Heart right ventricle (tissue), 16 donors: ENCODE results near the gene AHCY. TPM values are rescaled to one million over a fixed set of nuclear protein-coding genes. Genes with fewer than 3 reads are reported as not detected.

ENCODE experiments used
- ATAC-seq, 8 donors: fragments of 200-7000 bp; cut with Tn5 transposase; one replicate each; pipeline ENCODE4 v1.9.1; 2020; ENCODE audit warnings: mild to moderate bottlenecking in 8 of 8, moderate library complexity in 8 of 8, moderate number of reproducible peaks in 1 of 8
- DNase-seq, 2 donors: peaks; one replicate each; pipeline ENCODE4 v3.0.0-alpha.2; 2020
- H3K27ac ChIP-seq, 10 donors: fragments of 200-600 bp; sonication (generic) in 2 of 10; one replicate each; pipeline versions ENCODE4 v1.5.0 to v1.8.0; 2020 to 2022; ENCODE audit warnings: mild to moderate bottlenecking in 3 of 10
- H3K27me3 ChIP-seq, 7 donors: fragments of 200-600 bp; one replicate each; pipeline ENCODE4 v1.8.0; 2021 to 2022; ENCODE audit warnings: mild to moderate bottlenecking in 2 of 7
- H3K36me3 ChIP-seq, 9 donors: fragments of 200-600 bp; sonication (generic) in 1 of 9; one replicate each; pipeline versions ENCODE4 v1.5.0 to v1.8.0; 2020 to 2022; ENCODE audit warnings: mild to moderate bottlenecking in 2 of 9
- H3K4me1 ChIP-seq, 9 donors: fragments of 200-600 bp; sonication (generic) in 1 of 9; one replicate each; pipeline versions ENCODE4 v1.5.0 to v1.8.0; 2020 to 2022; ENCODE audit warnings: mild to moderate bottlenecking in 4 of 9
- H3K4me3 ChIP-seq, 10 donors: fragments of 200-600 bp; sonication (generic) in 2 of 10; one replicate each; pipeline versions ENCODE4 v1.5.0 to v1.8.0; 2020 to 2022; ENCODE audit warnings: mild to moderate bottlenecking in 7 of 10, moderate library complexity in 2 of 10
- H3K9me3 ChIP-seq, 11 donors: fragments of 200-600 bp in 10 of 11; sonication (generic) in 2 of 11; one replicate each; pipeline versions ENCODE4 v1.5.0 to v1.8.0; 2013 to 2022; ENCODE audit warnings: mild to moderate bottlenecking in 2 of 11, control low read depth in 1 of 11, moderate library complexity in 1 of 11
- CTCF ChIP-seq, 9 donors: fragments of 200-600 bp; sonication (generic) in 2 of 9; IDR thresholded peaks; one replicate each; pipeline versions ENCODE4 v1.5.0 to v1.8.0; 2021 to 2022; ENCODE audit warnings: antibody characterized with exemption in 9 of 9, mild to moderate bottlenecking in 5 of 9, moderate library complexity in 1 of 9
- WGBS, 2 donors: extraction: QIAGEN DNeasy Blood & Tissue Kit; methylation state at CpG; one replicate each; pipeline ENCODE4 v1.1.7; 2013; ENCODE audit warnings: inconsistent platforms in 1 of 2; 5-methylcytosine and 5-hydroxymethylcytosine counted together
- intact Hi-C, 10 donors: fragments of 100-400 bp; cut with DNase I; formaldehyde crosslinking; loops; one replicate each; pipeline versions ENCODE4 v1.11.1 to v1.14.2; 2022
- polyA plus RNA-seq, 2 donors: library from polyadenylated mRNA; stranded (reverse); fragments of 200-250 nt; gene quantifications; one replicate each; pipeline ENCODE4 v1.2.3, GENCODE V29; 2013
- total RNA-seq, 10 donors: library from RNA; stranded (reverse); fragmentation: NEBNext Ultra II Directional in 3 of 10; extraction: Animal tissue kit (Norgen Biotek cat#: 25700) in 3 of 10; gene quantifications; one replicate each; pipeline versions ENCODE4 v1.2.1 to v1.2.4, GENCODE V29; 2021 to 2023
- donor health status: Arrhythmogenic right ventricular cardiomyopathy.
- donor health status: ischemic (EF 13 %, LVEDD 7.1; RV severe dilation, severe dysfunction).
- donor health status: healthy with polysubstance abuse.
- donor health status: DM: no; HTN: yes; CAD: no.
- donor health status: DM: no; HTN: no; CAD: no.
- donor health status: ischemic (EF 25% LVEDD 6.9; RV normal size, moderate dysfunction).
- donor health status: ischemic (EF 25% LVEDD 5.7; RV mildly dilated, moderate dysfunction).
- donor health status: healthy.
- donor health status: DM: yes; HTN: yes; CAD: no.
- donor health status: Ischemic cardiomyopathy.
- donor health status: ischemic (EF 35%, LVEDD 5.7; RV mildly dilated, moderate dysfunction).
- donor health status: nonischemic (EF 11% LVEDD 7.7; RV severe dilation, severe dysfunction).
- donor health status: DM: yes; HTN: yes; CAD: no.
- donor health status: PGD.
- donor health status: ischemic (EF 29% LVEDD 5.4; RV normal size, mild dysfunction).
- donor health status: nonischemic (EF 23%, LVEDD 6.1; RV moderate dilation, normal function).

Gene AHCY
- total and polyA plus RNA-seq, 12 donors = 42.3 to 83.9 (median 56.7) TPM

GRCh38 chr20:34311118-34312023 lies 8.2 kb upstream of the AHCY start:
- peak in 7 of 8 donors; percentile 13 to 43 (median 26) for ATAC-seq
- Histone ChIP-seq H3K4me1 (peaks cover 3 to 20% (median 17%) of the 10 kb centered on the region in 9 donors), H3K27me3 (peaks cover 0 to 19% (median 11%) of the 10 kb centered on the region in 7 donors), H3K27ac (no peak overlapping the region), H3K36me3 (no peaks in the 10 kb centered on the region), H3K4me3 (peak overlapping the region in 7 of 10 donors; percentile 5 to 31 (median 22)), H3K9me3 (no peaks in the 10 kb centered on the region)
- DNase-seq = no peak
- intact Hi-C loops = loop anchor here (2.0 to 10.0 kb wide), 14 partner anchors 161 to 463 kb away; partner anchors contain the start of genes DYNLRB1 (in 1 of the 10) and TP53INP2 (in 1 of the 10)
- peak in 3 of 9 donors; percentile 8 to 15 (median 11) for TF ChIP-seq CTCF (IDR thresholded peaks at IDR 0.05)
- 15 to 17% methylated on average over 43 to 45 of the region's 45 CpGs for WGBS, 2 donors

- H3K4me1 ChIP-seq = peaks cover 3 to 20% (median 17%) of the 10 kb centered on the region in 9 donors
- H3K4me3 ChIP-seq = no peak overlapping the region
- DNase-seq = no peak
- H3K9me3 ChIP-seq = no peaks in the 10 kb centered on the region
- H3K27ac ChIP-seq = no peak overlapping the region
- no peak for TF ChIP-seq CTCF (IDR thresholded peaks at IDR 0.05)
- intact Hi-C loops = loop anchor here (5.0 to 10.0 kb wide), 13 partner anchors 162 to 464 kb away; partner anchors contain the start of genes DYNLRB1 (in 1 of the 10) and TP53INP2 (in 1 of the 10)
- no peaks in the 10 kb centered on the region for H3K36me3 ChIP-seq
- peaks cover 0 to 19% (median 11%) of the 10 kb centered on the region in 7 donors for H3K27me3 ChIP-seq
- ATAC-seq = no peak
- whole genome bisulfite sequencing, 2 donors = 86% methylated on average over 19 of the region's 19 CpGs
Measured at GRCh38 chr20:34310481-34311117, 7.4 kb upstream of the AHCY start.

- no peak for DNase-seq
- H3K27ac ChIP-seq = no peak overlapping the region
- no peak overlapping the region for H3K4me3 ChIP-seq
- no peak for TF ChIP-seq CTCF (IDR thresholded peaks at IDR 0.05)
- H3K4me1 ChIP-seq = peaks cover 3 to 20% (median 17%) of the 10 kb centered on the region in 9 donors
- WGBS, 2 donors = 96 to 97% methylated on average over 3 of the region's 3 CpGs
- no peaks in the 10 kb centered on the region for H3K9me3 ChIP-seq
- intact Hi-C loops = loop anchor here (5.0 to 10.0 kb wide), 13 partner anchors 163 to 465 kb away; partner anchors contain the start of genes DYNLRB1 (in 1 of the 10) and TP53INP2 (in 1 of the 10)
- H3K27me3 ChIP-seq = peaks cover 0 to 19% (median 11%) of the 10 kb centered on the region in 7 donors
- ATAC-seq = no peak
- no peaks in the 10 kb centered on the region for H3K36me3 ChIP-seq
Measured at GRCh38 chr20:34309691-34310090, 6.5 kb upstream of the AHCY start.
